GM12878 (cell line): ENCODE measurements around the gene ANKDD1A. TPM values are rescaled to one million over a fixed set of nuclear protein-coding genes. Genes with fewer than 3 reads are reported as not detected.

Source experiments
- ATAC-seq: fragments of 200-7000 bp; cut with Tn5 transposase; 3 replicates; pipeline ENCODE4 v1.9.1; 2020; ENCODE audit warnings: mild to moderate bottlenecking, moderate library complexity
- BruUV-seq: library from RNA; stranded (reverse); fragments of 400-500 nt; replicated peaks from 2 replicates; lab custom pipeline; 2021; lab: Mats Ljungman, UMichigan
- CTCF ChIA-PET: fragments of 300-600 bp; sonication (Branson Sonifier 250); formaldehyde crosslinking; extraction: SDS; loops from one replicate; lab custom pipeline; 2021; ENCODE audit warnings: inconsistent platforms; lab: Yijun Ruan, JAX
- POLR2A ChIA-PET: fragments of 350-600 bp; formaldehyde crosslinking; extraction: SDS; loops from one replicate; lab custom pipeline; 2021; ENCODE audit warnings: inconsistent platforms; lab: Charles Lee
- RAD21 ChIA-PET: fragments of 300-600 bp; sonication (Branson Sonifier 250); formaldehyde crosslinking; loops from one replicate; lab custom pipeline; 2023; ENCODE audit warnings: antibody characterized with exemption; ENCODE audit not compliant: unreplicated experiment; lab: Charles Lee
- SMC1A ChIA-PET: fragments of 300-600 bp; sonication (Branson Sonifier 250); formaldehyde crosslinking; loops from one replicate; lab custom pipeline; 2023; ENCODE audit not compliant: unreplicated experiment, uncharacterized antibody; lab: Charles Lee
- DNase-seq: peaks from one replicate; pipeline ENCODE4 v3.0.0-alpha.2; 2011; ENCODE audit warnings: low read depth, low spot score
- FAIRE-seq: peaks from 3 replicates; lab custom pipeline; 2011; peaks lifted over from hg19 to GRCh38; lab: Jason Lieb, UNC
- H2AFZ ChIP-seq: 2 replicates; pipeline ENCODE4 v1.6.0; 2011; ENCODE audit warnings: low read depth, low read length, control low read depth; ENCODE audit not compliant: control insufficient read depth
- H3K27ac ChIP-seq: 2 replicates; pipeline ENCODE4 v1.5.1; 2011; ENCODE audit warnings: control low read depth; ENCODE audit not compliant: control insufficient read depth, insufficient read depth
- H3K27me3 ChIP-seq, 2 experiments: replicated peaks in 1 of 2; 2 replicates each; pipeline versions ENCODE4 v1.6.0 to v1.6.1; 2011; ENCODE audit warnings: low read length in 1 of 2; ENCODE audit not compliant: control insufficient read depth in 2 of 2, insufficient read depth in 2 of 2
- H3K36me3 ChIP-seq, 2 experiments: 2 replicates each; pipeline ENCODE4 v1.5.1; 2011; ENCODE audit warnings: low read length in 1 of 2; ENCODE audit not compliant: control insufficient read depth in 2 of 2, insufficient read depth in 2 of 2
- H3K4me1 ChIP-seq: 2 replicates; pipeline ENCODE4 v1.6.1; 2011; ENCODE audit warnings: mild to moderate bottlenecking, low read length, moderate library complexity, mixed read lengths; ENCODE audit not compliant: control insufficient read depth, insufficient read depth
- H3K4me2 ChIP-seq: 2 replicates; pipeline ENCODE4 v1.6.0; 2011; ENCODE audit warnings: control low read depth; ENCODE audit not compliant: control insufficient read depth, insufficient read depth
- H3K4me3 ChIP-seq: fragments of 200-600 bp; sonication (generic); 2 replicates; pipeline ENCODE4 v1.5.1; 2016
- H3K79me2 ChIP-seq: 2 replicates; pipeline ENCODE4 v1.6.0; 2011; ENCODE audit warnings: low read length; ENCODE audit not compliant: control insufficient read depth, insufficient read depth
- H3K9ac ChIP-seq: 2 replicates; pipeline ENCODE4 v1.8.0; 2011; ENCODE audit warnings: low read length, control low read depth, mixed read lengths; ENCODE audit not compliant: control insufficient read depth, insufficient read depth
- H3K9me3 ChIP-seq: replicated peaks from 3 replicates; pipeline ENCODE4 v1.5.1; 2011; ENCODE audit warnings: mild to moderate bottlenecking, low read length; ENCODE audit not compliant: control insufficient read depth, insufficient read depth
- H4K20me1 ChIP-seq: 2 replicates; pipeline ENCODE4 v1.6.0; 2011; ENCODE audit not compliant: control insufficient read depth, insufficient read depth
- ATF7 ChIP-seq: fragments of 450-650 bp; IDR thresholded peaks from 2 replicates; pipeline ENCODE4 v1.6.1; 2016; ENCODE audit warnings: low read depth, mild to moderate bottlenecking
- EED ChIP-seq: sonication (generic); IDR thresholded peaks from 2 replicates; pipeline ENCODE4 v1.6.1; 2016; ENCODE audit warnings: antibody characterized with exemption, low read depth
- ETV6 ChIP-seq, 2 experiments: fragments of 450-650 bp in 1 of 2; IDR thresholded peaks in 1 of 2; conservative IDR thresholded peaks in 1 of 2; 2 replicates each; pipeline ENCODE4 v1.6.1; 2014; ENCODE audit warnings: antibody characterized with exemption in 1 of 2, borderline replicate concordance in 1 of 2, low read depth in 1 of 2, mild to moderate bottlenecking in 1 of 2, moderate library complexity in 1 of 2
- MXI1 ChIP-seq: fragments of 150-350 bp; IDR thresholded peaks from 2 replicates; pipeline ENCODE4 v1.6.1; 2011; ENCODE audit warnings: low read depth, mild to moderate bottlenecking, inconsistent platforms, low read length, improper control_type of control experiment
- PML ChIP-seq: IDR thresholded peaks from 2 replicates; pipeline ENCODE4 v1.6.1; 2012; ENCODE audit warnings: low read length, inconsistent platforms
- RELA ChIP-seq: fragments of 450-650 bp; IDR thresholded peaks from 2 replicates; pipeline ENCODE4 v1.8.0; 2014; ENCODE audit warnings: borderline replicate concordance; ENCODE audit not compliant: partially characterized antibody
- SP1 ChIP-seq: IDR thresholded peaks from one replicate; pipeline ENCODE4 v1.6.1; 2011; ENCODE audit warnings: low read depth, low read length
- SREBF2 ChIP-seq: IDR thresholded peaks from 2 replicates; pipeline ENCODE4 v1.6.1; 2012; ENCODE audit warnings: mild to moderate bottlenecking, low read length
- STAT3 ChIP-seq: IDR thresholded peaks from 2 replicates; pipeline ENCODE4 v1.6.1; 2011; ENCODE audit warnings: low read depth, low read length, improper control_type of control experiment
- ZNF24 ChIP-seq: fragments of 450-650 bp; IDR thresholded peaks from 2 replicates; pipeline ENCODE4 v1.6.1; 2017; ENCODE audit warnings: antibody characterized with exemption, mild to moderate bottlenecking
- WGBS: methylation state at CpG from one replicate; pipeline ENCODE4 v1.1.6; 2016; ENCODE audit warnings: low lambda C conversion rate; ENCODE audit not compliant: insufficient replicate concordance, insufficient coverage; ENCODE audit errors: missing lambda C conversion rate; 5-methylcytosine and 5-hydroxymethylcytosine counted together
- in situ Hi-C: fragments of 300-500 bp; cut with MboI; formaldehyde crosslinking; loops from 9 replicates; pipeline ENCODE4 v1.14.3; 2018; ENCODE audit warnings: mixed read lengths
- intact Hi-C: fragments of 100-400 bp; cut with micrococcal nuclease; formaldehyde crosslinking; loops from one replicate; pipeline ENCODE4 v1.14.2; 2022; ENCODE audit not compliant: unreplicated experiment
- polyA plus RNA-seq, 11 experiments: library from polyadenylated mRNA; depleted of rRNA in 4 of 11; unstranded in 6 of 11; stranded (reverse) in 5 of 11; fragments of >200 nt; fragmentation: Nextera tagmentation in 4 of 11; fragmentation: Illumina TruSeq in 1 of 11; extraction: Ambion mirVana in 4 of 11; extraction: Trizol in 1 of 11; gene quantifications; 1 replicate in 1 of 11; 2 replicates in 10 of 11; pipeline versions ENCODE4 v1.2.1 to v1.2.3, GENCODE V29; 2011 to 2016; ENCODE audit warnings: inconsistent platforms in 2 of 11, missing spikeins in 2 of 11, low read depth in 1 of 11
- total RNA-seq, 4 experiments: library from RNA; depleted of rRNA in 3 of 4; stranded (reverse); fragments of >200 nt in 3 of 4; fragmentation: Illumina TruSeq in 1 of 4; extraction: Trizol in 1 of 4; gene quantifications; 2 replicates each; pipeline versions ENCODE4 v1.2.1 to v1.2.3, GENCODE V29; 2013 to 2021
- TF ChIP-seq, protein P1 (sequence below): fragments of 450-650 bp; conservative IDR thresholded peaks from 2 replicates; pipeline ENCODE4 v1.6.1; 2017; ENCODE audit warnings: mild to moderate bottlenecking, moderate library complexity
- TF ChIP-seq, protein P2 (sequence below): IDR thresholded peaks from 2 replicates; pipeline ENCODE4 v1.6.1; 2011; ENCODE audit warnings: low read depth, low read length, improper control_type of control experiment, borderline replicate concordance
- TF ChIP-seq, protein P3 (sequence below): IDR thresholded peaks from 2 replicates; pipeline ENCODE4 v1.6.1; 2012; ENCODE audit warnings: low read depth, low read length, improper control_type of control experiment
- TF ChIP-seq, protein P4 (sequence below): IDR thresholded peaks from 2 replicates; pipeline ENCODE4 v1.6.1; 2012; ENCODE audit warnings: improper control_type of control experiment, low read depth, low read length; ENCODE audit not compliant: insufficient replicate concordance

ANKDD1A gene
- total and polyA plus RNA-seq, 10 of the 15 experiments (the other 5 are each of a cell fraction or from before 2014, with no cell fraction given), result 1.5 to 6.6 (median 4.1) TPM

DNA sequence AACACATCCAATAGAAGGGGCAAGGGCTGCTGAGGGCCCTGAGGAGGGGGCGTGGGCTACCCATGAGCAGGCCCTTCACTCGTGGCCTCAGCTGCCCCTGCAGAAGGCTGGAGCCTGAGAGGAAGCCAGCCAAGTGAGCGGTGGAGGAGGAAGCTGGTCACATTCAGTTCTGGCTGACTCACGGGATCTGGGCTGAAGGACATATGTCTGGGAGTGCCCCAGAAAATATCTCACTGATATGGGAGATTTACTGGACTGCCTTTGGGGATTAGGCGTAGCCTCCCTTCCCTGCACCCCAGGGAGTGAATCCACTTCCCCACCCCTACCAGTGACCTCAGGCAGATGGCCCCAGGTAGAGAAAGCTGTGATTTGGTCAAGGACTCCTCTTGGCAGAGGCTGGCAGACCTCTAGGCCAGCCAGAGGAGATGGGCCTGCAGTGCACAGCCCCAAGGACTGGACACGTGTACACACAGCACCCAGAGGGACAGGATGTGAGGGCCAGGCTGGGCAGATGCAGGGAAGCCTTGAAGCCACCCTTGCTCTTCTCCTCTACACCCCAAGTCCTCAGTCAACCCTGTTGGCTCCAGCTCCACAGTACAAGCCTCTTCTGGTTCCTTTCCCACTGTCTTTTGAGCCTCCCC lies 14.2 kb upstream of the ANKDD1A start:
- no peaks in the 10 kb centered on the region for H3K36me3 ChIP-seq
- TF ChIP-seq, protein P1, sequence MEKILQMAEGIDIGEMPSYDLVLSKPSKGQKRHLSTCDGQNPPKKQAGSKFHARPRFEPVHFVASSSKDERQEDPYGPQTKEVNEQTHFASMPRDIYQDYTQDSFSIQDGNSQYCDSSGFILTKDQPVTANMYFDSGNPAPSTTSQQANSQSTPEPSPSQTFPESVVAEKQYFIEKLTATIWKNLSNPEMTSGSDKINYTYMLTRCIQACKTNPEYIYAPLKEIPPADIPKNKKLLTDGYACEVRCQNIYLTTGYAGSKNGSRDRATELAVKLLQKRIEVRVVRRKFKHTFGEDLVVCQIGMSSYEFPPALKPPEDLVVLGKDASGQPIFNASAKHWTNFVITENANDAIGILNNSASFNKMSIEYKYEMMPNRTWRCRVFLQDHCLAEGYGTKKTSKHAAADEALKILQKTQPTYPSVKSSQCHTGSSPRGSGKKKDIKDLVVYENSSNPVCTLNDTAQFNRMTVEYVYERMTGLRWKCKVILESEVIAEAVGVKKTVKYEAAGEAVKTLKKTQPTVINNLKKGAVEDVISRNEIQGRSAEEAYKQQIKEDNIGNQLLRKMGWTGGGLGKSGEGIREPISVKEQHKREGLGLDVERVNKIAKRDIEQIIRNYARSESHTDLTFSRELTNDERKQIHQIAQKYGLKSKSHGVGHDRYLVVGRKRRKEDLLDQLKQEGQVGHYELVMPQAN, result no peak
- no peak for TF ChIP-seq PML
- TF ChIP-seq MXI1, result no peak
- TF ChIP-seq, protein P2, sequence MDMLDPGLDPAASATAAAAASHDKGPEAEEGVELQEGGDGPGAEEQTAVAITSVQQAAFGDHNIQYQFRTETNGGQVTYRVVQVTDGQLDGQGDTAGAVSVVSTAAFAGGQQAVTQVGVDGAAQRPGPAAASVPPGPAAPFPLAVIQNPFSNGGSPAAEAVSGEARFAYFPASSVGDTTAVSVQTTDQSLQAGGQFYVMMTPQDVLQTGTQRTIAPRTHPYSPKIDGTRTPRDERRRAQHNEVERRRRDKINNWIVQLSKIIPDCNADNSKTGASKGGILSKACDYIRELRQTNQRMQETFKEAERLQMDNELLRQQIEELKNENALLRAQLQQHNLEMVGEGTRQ, result no peak
- no peak for TF ChIP-seq STAT3
- TF ChIP-seq, protein P3, sequence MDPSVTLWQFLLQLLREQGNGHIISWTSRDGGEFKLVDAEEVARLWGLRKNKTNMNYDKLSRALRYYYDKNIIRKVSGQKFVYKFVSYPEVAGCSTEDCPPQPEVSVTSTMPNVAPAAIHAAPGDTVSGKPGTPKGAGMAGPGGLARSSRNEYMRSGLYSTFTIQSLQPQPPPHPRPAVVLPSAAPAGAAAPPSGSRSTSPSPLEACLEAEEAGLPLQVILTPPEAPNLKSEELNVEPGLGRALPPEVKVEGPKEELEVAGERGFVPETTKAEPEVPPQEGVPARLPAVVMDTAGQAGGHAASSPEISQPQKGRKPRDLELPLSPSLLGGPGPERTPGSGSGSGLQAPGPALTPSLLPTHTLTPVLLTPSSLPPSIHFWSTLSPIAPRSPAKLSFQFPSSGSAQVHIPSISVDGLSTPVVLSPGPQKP, result no peak
- TF ChIP-seq ETV6 (conservative IDR thresholded peaks at IDR 0.05 in 1 of 2, IDR thresholded peaks at IDR 0.05 in 1 of 2; ENCODE audit: borderline replicate concordance in 1 of 2, low read depth in 1 of 2), result no peak
- no peak for TF ChIP-seq RELA
- TF ChIP-seq EED, result no peak
- no peak for TF ChIP-seq ATF7
- no peak for TF ChIP-seq SREBF2
- TF ChIP-seq SP1, result no peak
- TF ChIP-seq, protein P4, sequence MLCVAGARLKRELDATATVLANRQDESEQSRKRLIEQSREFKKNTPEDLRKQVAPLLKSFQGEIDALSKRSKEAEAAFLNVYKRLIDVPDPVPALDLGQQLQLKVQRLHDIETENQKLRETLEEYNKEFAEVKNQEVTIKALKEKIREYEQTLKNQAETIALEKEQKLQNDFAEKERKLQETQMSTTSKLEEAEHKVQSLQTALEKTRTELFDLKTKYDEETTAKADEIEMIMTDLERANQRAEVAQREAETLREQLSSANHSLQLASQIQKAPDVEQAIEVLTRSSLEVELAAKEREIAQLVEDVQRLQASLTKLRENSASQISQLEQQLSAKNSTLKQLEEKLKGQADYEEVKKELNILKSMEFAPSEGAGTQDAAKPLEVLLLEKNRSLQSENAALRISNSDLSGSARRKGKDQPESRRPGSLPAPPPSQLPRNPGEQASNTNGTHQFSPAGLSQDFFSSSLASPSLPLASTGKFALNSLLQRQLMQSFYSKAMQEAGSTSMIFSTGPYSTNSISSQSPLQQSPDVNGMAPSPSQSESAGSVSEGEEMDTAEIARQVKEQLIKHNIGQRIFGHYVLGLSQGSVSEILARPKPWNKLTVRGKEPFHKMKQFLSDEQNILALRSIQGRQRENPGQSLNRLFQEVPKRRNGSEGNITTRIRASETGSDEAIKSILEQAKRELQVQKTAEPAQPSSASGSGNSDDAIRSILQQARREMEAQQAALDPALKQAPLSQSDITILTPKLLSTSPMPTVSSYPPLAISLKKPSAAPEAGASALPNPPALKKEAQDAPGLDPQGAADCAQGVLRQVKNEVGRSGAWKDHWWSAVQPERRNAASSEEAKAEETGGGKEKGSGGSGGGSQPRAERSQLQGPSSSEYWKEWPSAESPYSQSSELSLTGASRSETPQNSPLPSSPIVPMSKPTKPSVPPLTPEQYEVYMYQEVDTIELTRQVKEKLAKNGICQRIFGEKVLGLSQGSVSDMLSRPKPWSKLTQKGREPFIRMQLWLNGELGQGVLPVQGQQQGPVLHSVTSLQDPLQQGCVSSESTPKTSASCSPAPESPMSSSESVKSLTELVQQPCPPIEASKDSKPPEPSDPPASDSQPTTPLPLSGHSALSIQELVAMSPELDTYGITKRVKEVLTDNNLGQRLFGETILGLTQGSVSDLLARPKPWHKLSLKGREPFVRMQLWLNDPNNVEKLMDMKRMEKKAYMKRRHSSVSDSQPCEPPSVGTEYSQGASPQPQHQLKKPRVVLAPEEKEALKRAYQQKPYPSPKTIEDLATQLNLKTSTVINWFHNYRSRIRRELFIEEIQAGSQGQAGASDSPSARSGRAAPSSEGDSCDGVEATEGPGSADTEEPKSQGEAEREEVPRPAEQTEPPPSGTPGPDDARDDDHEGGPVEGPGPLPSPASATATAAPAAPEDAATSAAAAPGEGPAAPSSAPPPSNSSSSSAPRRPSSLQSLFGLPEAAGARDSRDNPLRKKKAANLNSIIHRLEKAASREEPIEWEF, result no peak
- no peak for TF ChIP-seq ZNF24

More for the DNA sequence above, 14.2 kb upstream of the ANKDD1A start:
- no peak overlapping the region for H3K9ac ChIP-seq
- POLR2A ChIA-PET, result interaction anchor here (0.6 to 0.8 kb wide), 2 partner anchors 35 to 83 kb away, joined by 3 read pairs; no protein-coding TSS in a partner anchor
- ATAC-seq, result no peak
- H3K4me2 ChIP-seq, result no peak overlapping the region
- no peaks in the 10 kb centered on the region for H3K27me3 ChIP-seq
- FAIRE-seq, result no peak
- 44% methylated on average over 6 of the region's 6 CpGs for WGBS
- in situ Hi-C loops (loop anchor here (25.0 kb wide), 1 partner anchor 1410 kb away; no protein-coding TSS in a partner anchor), intact Hi-C loops (no loop called here)
- no peaks in the 10 kb centered on the region for H4K20me1 ChIP-seq
- BruUV-seq, result no TSS peak
- no peak overlapping the region for H2AFZ ChIP-seq
- peaks cover 7% of the 10 kb centered on the region; the same call in 2 of the 3 replicates for H3K9me3 ChIP-seq
- DNase-seq, result no peak
- H3K79me2 ChIP-seq, result peaks cover 5% of the 10 kb centered on the region
- peaks cover 28% of the 10 kb centered on the region for H3K4me1 ChIP-seq
- RAD21 ChIA-PET, result interaction anchor here (1.5 kb wide), 1 partner anchor 87 kb away, joined by 5 read pairs; no protein-coding TSS in a partner anchor
- CTCF ChIA-PET, result interaction anchor here (0.6 kb wide), 1 partner anchor 625 kb away, joined by 3 read pairs; no protein-coding TSS in a partner anchor
- peak overlapping the region; percentile 18; the same call in 1 of the 2 replicates for H3K27ac ChIP-seq
- no peak overlapping the region for H3K4me3 ChIP-seq
- SMC1A ChIA-PET, result interaction anchor here (1.5 to 7.4 kb wide), 2 partner anchors 15 to 167 kb away, joined by 3 to 118 read pairs; no protein-coding TSS in a partner anchor
